HTR-8/SVneo (cell line): ENCODE measurements around the gene CMPK2.

Experiments used
- DNase-seq: peaks from one replicate; pipeline ENCODE4 v3.0.0; 2011; ENCODE audit warnings: low spot score, mixed read lengths; ENCODE audit not compliant: insufficient read length
- FAIRE-seq: peaks from 2 replicates; lab custom pipeline; 2011; peaks lifted over from hg19 to GRCh38; lab: Jason Lieb, UNC

CMPK2 gene

GRCh38 chr2:6846967-6847681, 18.6 kb downstream of the CMPK2 start:
- DNase-seq, result no peak
- FAIRE-seq, result no peak

- DNase-seq, result no peak
- no peak for FAIRE-seq
Measured at GRCh38 chr2:6846540-6846939, 19.2 kb downstream of the CMPK2 start.

GRCh38 chr2:6845903-6846302, 19.8 kb downstream of the CMPK2 start:
- no peak for FAIRE-seq

GRCh38 chr2:6845312-6845711, 20.4 kb downstream of the CMPK2 start:
- FAIRE-seq, result no peak
- DNase-seq, result no peak

More at GRCh38 chr2:6845903-6846302, 19.8 kb downstream of the CMPK2 start:
- DNase-seq, result no peak

- DNase-seq, result no peak
Measured at GRCh38 chr2:6841537-6842287, 24.0 kb downstream of the CMPK2 start.

GRCh38 chr2:6838673-6839319, 26.9 kb downstream of the CMPK2 start:
- DNase-seq (no peak), FAIRE-seq (no peak)

More at GRCh38 chr2:6841537-6842287, 24.0 kb downstream of the CMPK2 start:
- no peak for FAIRE-seq

- FAIRE-seq (no peak), DNase-seq (no peak)
Measured at GRCh38 chr2:6835467-6835866, 30.2 kb downstream of the CMPK2 start.

- no peak for DNase-seq
- FAIRE-seq, result no peak
Measured at GRCh38 chr2:6834163-6834562, 31.5 kb downstream of the CMPK2 start.

GRCh38 chr2:6833300-6833604, 32.5 kb downstream of the CMPK2 start:
- FAIRE-seq (no peak), DNase-seq (no peak)

GRCh38 chr2:6832596-6833299, 33.0 kb downstream of the CMPK2 start:
- FAIRE-seq, result no peak
- DNase-seq, result no peak

- DNase-seq (no peak), FAIRE-seq (no peak)
Measured at GRCh38 chr2:6831229-6831628, 34.5 kb downstream of the CMPK2 start.

GRCh38 chr2:6828299-6828584, 37.5 kb downstream of the CMPK2 start:
- no peak for FAIRE-seq
- no peak for DNase-seq

- DNase-seq (no peak), FAIRE-seq (no peak)
Measured at GRCh38 chr2:6827566-6828298, 38.0 kb downstream of the CMPK2 start.

GRCh38 chr2:6826081-6826913, 39.4 kb downstream of the CMPK2 start:
- FAIRE-seq, result peak; percentile 4
- DNase-seq, result no peak

GRCh38 chr2:6824962-6825361, 40.7 kb downstream of the CMPK2 start:
- FAIRE-seq, result no peak
- no peak for DNase-seq

- no peak for FAIRE-seq
Measured at GRCh38 chr2:6823111-6823510, 42.6 kb downstream of the CMPK2 start.

GRCh38 chr2:6822406-6822805, 43.3 kb downstream of the CMPK2 start:
- FAIRE-seq, result no peak

More at GRCh38 chr2:6823111-6823510, 42.6 kb downstream of the CMPK2 start:
- no peak for DNase-seq

GRCh38 chr2:6820903-6821584, 44.7 kb downstream of the CMPK2 start:
- DNase-seq, result no peak
- no peak for FAIRE-seq

More at GRCh38 chr2:6822406-6822805, 43.3 kb downstream of the CMPK2 start:
- DNase-seq, result no peak

GRCh38 chr2:6820236-6820635, 45.5 kb downstream of the CMPK2 start:
- FAIRE-seq, result no peak
- no peak for DNase-seq
